Panc1 (cell line): Measurements from ENCODE around the gene TAF11.
"Not testable (repeated sequence)": the region's sequence is repeated elsewhere in the genome, so short reads cannot be mapped to it uniquely, and the experiment has no call there.

Experiments used
- CTCF ChIP-seq: fragments of 450-650 bp; IDR thresholded peaks from 2 replicates; pipeline ENCODE4 v1.5.1; 2017; ENCODE audit warnings: mild to moderate bottlenecking
- POLR2AphosphoS5 ChIP-seq: IDR thresholded peaks from 2 replicates; pipeline ENCODE4 v1.6.1; 2012; ENCODE audit warnings: mild to moderate bottlenecking, low read depth, low read length, moderate library complexity

- not testable (repeated sequence) for TF ChIP-seq CTCF, POLR2AphosphoS5
These were observed 2.0 kb downstream of the TAF11 start for GRCh38 chr6:34885837-34886236.
